HEK293T (cell line): Measurements from ENCODE around the gene ATIC.

Experiments used
- CTCF ChIA-PET: fragments of 350-600 bp; formaldehyde crosslinking; extraction: SDS; loops from one replicate; lab custom pipeline; 2021; ENCODE audit warnings: antibody characterized with exemption, inconsistent platforms; lab: Yijun Ruan, JAX
- POLR2A ChIA-PET: fragments of 350-600 bp; formaldehyde crosslinking; extraction: SDS; loops from one replicate; lab custom pipeline; 2020; ENCODE audit warnings: antibody characterized with exemption, inconsistent platforms; lab: Yijun Ruan, JAX
- DNase-seq: peaks from one replicate; pipeline ENCODE4 v3.0.0; 2012; ENCODE audit warnings: mixed read lengths; ENCODE audit errors: extremely low spot score
- ARNT ChIP-seq: fragments of 450-650 bp; IDR thresholded peaks from 2 replicates; pipeline ENCODE4 v1.6.1; 2017; ENCODE audit warnings: mild to moderate bottlenecking
- BHLHE40 ChIP-seq: fragments of 450-650 bp; IDR thresholded peaks from 2 replicates; pipeline ENCODE4 v1.6.1; 2016; ENCODE audit warnings: mild to moderate bottlenecking, moderate library complexity, borderline replicate concordance
- CTBP1 ChIP-seq: fragments of 450-650 bp; IDR thresholded peaks from 2 replicates; pipeline ENCODE4 v1.6.1; 2016; ENCODE audit warnings: borderline replicate concordance
- ELF4 ChIP-seq: fragments of 450-650 bp; IDR thresholded peaks from 2 replicates; pipeline ENCODE4 v1.6.1; 2017; ENCODE audit warnings: antibody characterized with exemption
- FOXA1 ChIP-seq: fragments of 450-650 bp; IDR thresholded peaks from 2 replicates; pipeline ENCODE4 v1.6.1; 2016; ENCODE audit warnings: mild to moderate bottlenecking
- FOXK2 ChIP-seq: fragments of 450-650 bp; IDR thresholded peaks from 2 replicates; pipeline ENCODE4 v1.6.1; 2016; ENCODE audit warnings: mild to moderate bottlenecking
- FOXM1 ChIP-seq: fragments of 450-650 bp; IDR thresholded peaks from 2 replicates; pipeline ENCODE4 v1.6.1; 2017; ENCODE audit warnings: mild to moderate bottlenecking, borderline replicate concordance
- HDGF ChIP-seq: fragments of 450-650 bp; IDR thresholded peaks from 2 replicates; pipeline ENCODE4 v1.6.1; 2017; ENCODE audit warnings: antibody characterized with exemption, borderline replicate concordance
- L3MBTL2 ChIP-seq: fragments of 450-650 bp; conservative IDR thresholded peaks from 2 replicates; pipeline ENCODE4 v1.6.1; 2016; ENCODE audit warnings: mild to moderate bottlenecking
- LEF1 ChIP-seq: fragments of 450-650 bp; IDR thresholded peaks from 2 replicates; pipeline ENCODE4 v1.6.1; 2017; ENCODE audit warnings: mild to moderate bottlenecking, borderline replicate concordance
- NFRKB ChIP-seq: fragments of 450-650 bp; IDR thresholded peaks from 2 replicates; pipeline ENCODE4 v1.6.1; 2016; ENCODE audit warnings: mild to moderate bottlenecking, moderate library complexity
- PKNOX1 ChIP-seq: fragments of 450-650 bp; IDR thresholded peaks from 2 replicates; pipeline ENCODE4 v1.6.1; 2016
- SP1 ChIP-seq: fragments of 450-650 bp; IDR thresholded peaks from 2 replicates; pipeline ENCODE4 v1.6.1; 2017
- SUZ12 ChIP-seq: fragments of 450-650 bp; IDR thresholded peaks from 2 replicates; pipeline ENCODE4 v1.6.1; 2016; ENCODE audit warnings: mild to moderate bottlenecking
- TARDBP ChIP-seq: fragments of 450-650 bp; IDR thresholded peaks from 2 replicates; pipeline ENCODE4 v1.6.1; 2016
- ZNF384 ChIP-seq: fragments of 450-650 bp; IDR thresholded peaks from 2 replicates; pipeline ENCODE4 v1.6.1; 2016

ATIC gene

DNA sequence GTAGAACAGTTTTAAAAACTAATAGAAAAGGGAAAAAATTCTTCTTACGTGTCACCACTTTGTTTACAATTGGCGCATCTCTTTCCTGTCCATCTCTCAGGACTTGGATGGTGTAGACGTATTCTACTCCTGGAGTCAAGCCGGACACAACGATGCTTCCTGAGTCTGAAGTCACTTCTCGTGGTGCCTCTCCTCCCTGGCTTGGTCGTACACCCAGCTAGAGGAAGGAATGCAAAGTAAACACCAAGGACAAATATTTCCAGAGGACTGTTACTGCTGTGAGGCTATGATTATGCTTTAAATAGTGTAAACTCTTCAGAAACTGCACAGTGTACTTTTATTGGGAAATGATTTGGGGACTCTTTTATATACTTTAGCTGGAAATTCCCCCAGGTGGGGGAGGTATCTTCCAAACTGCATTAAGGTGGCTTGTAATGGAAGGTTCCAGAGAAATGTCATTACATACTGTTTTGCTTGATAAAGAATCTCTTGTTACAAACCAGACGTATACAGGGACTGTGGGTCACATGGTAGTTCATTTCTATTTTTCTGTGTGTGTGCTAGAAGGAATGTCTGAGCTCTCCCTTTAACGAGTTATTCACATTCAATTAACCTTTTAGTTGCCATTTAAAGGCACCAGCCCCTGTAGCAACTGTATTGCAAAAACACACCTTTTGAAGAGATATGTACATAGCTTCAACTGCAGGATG, 85.9 kb downstream of the ATIC start:
- TF ChIP-seq L3MBTL2 = no peak
- TF ChIP-seq SP1 = no peak
- no peak for TF ChIP-seq ARNT
- no peak for TF ChIP-seq ELF4
- no peak for TF ChIP-seq FOXK2
- no peak for TF ChIP-seq PKNOX1
- no peak for TF ChIP-seq ZNF384
- TF ChIP-seq HDGF = no peak
- TF ChIP-seq FOXA1 = no peak
- no peak for TF ChIP-seq BHLHE40
- TF ChIP-seq CTBP1 = no peak
- TF ChIP-seq SUZ12 = no peak
- TF ChIP-seq FOXM1 = no peak
- no peak for TF ChIP-seq NFRKB
- TF ChIP-seq LEF1 = no peak
- TF ChIP-seq TARDBP = no peak
- no peak for DNase-seq
- CTCF ChIA-PET = no interaction called here
- POLR2A ChIA-PET = no interaction called here

DNA sequence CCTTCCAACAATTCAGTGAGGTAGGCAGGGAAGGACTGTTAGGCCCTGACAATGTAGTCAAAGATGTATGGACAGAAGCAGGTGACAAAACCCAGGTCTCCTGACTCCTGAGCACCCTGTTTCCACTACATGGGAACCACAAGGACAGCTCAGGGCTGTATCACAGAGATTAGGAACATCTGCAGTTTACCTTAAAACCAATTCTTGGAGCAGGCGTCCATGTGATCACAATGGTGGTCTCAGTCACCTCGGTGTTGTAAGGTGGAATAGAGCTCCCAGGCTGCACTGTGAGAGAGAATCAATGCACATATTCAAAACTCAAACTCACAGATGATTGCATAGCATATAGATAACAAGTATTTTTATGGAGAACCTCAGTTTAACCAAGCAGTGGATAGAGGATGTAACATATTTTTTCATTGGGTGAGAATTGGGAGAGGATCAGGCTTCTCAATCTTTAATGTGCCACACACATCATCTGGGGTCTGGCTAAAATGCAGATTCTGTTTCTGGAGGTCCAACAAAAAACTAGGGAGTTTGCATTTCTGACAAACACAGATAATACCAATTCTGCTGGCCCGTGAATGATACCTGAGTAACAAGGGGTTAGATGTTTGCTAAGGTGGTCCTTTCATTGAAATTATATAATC, 87.3 kb downstream of the ATIC start:
- ChIA-PET POLR2A (no interaction called here), CTCF (interaction anchor here (0.7 kb wide), 1 partner anchor 43 kb away, joined by 4 read pairs; no protein-coding TSS in a partner anchor)
- no peak for DNase-seq
- no peak for TF ChIP-seq FOXM1
- TF ChIP-seq FOXA1 = no peak
- no peak for TF ChIP-seq L3MBTL2
- no peak for TF ChIP-seq CTBP1
- TF ChIP-seq HDGF = no peak
- TF ChIP-seq ARNT = no peak
- no peak for TF ChIP-seq LEF1
- no peak for TF ChIP-seq SUZ12
- TF ChIP-seq ZNF384 = no peak
- no peak for TF ChIP-seq SP1
- no peak for TF ChIP-seq PKNOX1
- no peak for TF ChIP-seq ELF4
- no peak for TF ChIP-seq FOXK2
- TF ChIP-seq NFRKB = no peak
- TF ChIP-seq BHLHE40 = no peak
- no peak for TF ChIP-seq TARDBP
